ENCODE measurements around the gene TTC7B.

DNA sequence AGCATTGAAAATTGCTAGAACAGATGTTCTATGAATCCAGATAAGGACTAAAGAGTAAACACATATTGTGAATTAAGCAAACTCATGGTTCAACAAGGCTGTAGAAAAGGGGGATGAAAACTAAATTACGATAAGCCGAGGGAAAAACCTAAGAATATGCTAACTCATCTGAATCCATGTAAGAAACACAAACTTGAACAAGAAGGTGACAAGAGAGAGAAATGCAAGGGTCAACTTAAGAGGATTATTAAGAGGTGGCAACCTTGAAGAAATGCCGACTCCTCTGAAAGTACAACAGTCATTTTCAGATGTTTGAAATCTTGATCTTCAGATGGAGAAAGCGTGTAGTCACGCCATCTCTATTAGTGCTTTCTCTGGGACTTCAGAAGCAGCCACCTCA is 128.6 kb downstream of the TTC7B start:
- TF ChIP-seq, protein P1, sequence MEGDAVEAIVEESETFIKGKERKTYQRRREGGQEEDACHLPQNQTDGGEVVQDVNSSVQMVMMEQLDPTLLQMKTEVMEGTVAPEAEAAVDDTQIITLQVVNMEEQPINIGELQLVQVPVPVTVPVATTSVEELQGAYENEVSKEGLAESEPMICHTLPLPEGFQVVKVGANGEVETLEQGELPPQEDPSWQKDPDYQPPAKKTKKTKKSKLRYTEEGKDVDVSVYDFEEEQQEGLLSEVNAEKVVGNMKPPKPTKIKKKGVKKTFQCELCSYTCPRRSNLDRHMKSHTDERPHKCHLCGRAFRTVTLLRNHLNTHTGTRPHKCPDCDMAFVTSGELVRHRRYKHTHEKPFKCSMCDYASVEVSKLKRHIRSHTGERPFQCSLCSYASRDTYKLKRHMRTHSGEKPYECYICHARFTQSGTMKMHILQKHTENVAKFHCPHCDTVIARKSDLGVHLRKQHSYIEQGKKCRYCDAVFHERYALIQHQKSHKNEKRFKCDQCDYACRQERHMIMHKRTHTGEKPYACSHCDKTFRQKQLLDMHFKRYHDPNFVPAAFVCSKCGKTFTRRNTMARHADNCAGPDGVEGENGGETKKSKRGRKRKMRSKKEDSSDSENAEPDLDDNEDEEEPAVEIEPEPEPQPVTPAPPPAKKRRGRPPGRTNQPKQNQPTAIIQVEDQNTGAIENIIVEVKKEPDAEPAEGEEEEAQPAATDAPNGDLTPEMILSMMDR (conservative IDR thresholded peaks at IDR 0.05 in 1 of 2, IDR thresholded peaks at IDR 0.05 in 1 of 2; ENCODE audit: low read depth in 1 of 2, low read length in 2 of 2), result no peak
- no peak for TF ChIP-seq EZH2 (IDR thresholded peaks at IDR 0.05; ENCODE audit: low read length, missing control alignments)

Data from fibroblast of lung (primary cell).